Epithelial cell of proximal tubule (primary cell): ENCODE data around the gene POLH. TPM values are rescaled to one million over a fixed set of nuclear protein-coding genes. Genes with fewer than 3 reads are reported as not detected.

Source experiments
- DNase-seq: peaks from one replicate; pipeline ENCODE4 v3.0.0-alpha.2; 2011; ENCODE audit warnings: low read depth
- H3K4me3 ChIP-seq: 2 replicates; pipeline ENCODE4 v1.5.1; 2011; ENCODE audit warnings: low read depth, mild to moderate bottlenecking, low read length
- total RNA-seq: library from RNA; depleted of rRNA; stranded (reverse); fragments of >200 nt; gene quantifications from 2 replicates; pipeline ENCODE4 v1.2.3, GENCODE V29; 2015
- TF ChIP-seq, protein P1 (sequence below): conservative IDR thresholded peaks from 2 replicates; pipeline ENCODE4 v1.5.1; 2012; ENCODE audit warnings: low read depth, mild to moderate bottlenecking, low read length

Gene POLH
- total RNA-seq, 1 donor from 2014 or later, result 57.8 TPM

- H3K4me3 ChIP-seq, result no peak overlapping the region
- no peak for DNase-seq
- TF ChIP-seq, protein P1, sequence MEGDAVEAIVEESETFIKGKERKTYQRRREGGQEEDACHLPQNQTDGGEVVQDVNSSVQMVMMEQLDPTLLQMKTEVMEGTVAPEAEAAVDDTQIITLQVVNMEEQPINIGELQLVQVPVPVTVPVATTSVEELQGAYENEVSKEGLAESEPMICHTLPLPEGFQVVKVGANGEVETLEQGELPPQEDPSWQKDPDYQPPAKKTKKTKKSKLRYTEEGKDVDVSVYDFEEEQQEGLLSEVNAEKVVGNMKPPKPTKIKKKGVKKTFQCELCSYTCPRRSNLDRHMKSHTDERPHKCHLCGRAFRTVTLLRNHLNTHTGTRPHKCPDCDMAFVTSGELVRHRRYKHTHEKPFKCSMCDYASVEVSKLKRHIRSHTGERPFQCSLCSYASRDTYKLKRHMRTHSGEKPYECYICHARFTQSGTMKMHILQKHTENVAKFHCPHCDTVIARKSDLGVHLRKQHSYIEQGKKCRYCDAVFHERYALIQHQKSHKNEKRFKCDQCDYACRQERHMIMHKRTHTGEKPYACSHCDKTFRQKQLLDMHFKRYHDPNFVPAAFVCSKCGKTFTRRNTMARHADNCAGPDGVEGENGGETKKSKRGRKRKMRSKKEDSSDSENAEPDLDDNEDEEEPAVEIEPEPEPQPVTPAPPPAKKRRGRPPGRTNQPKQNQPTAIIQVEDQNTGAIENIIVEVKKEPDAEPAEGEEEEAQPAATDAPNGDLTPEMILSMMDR, result no peak
Observed at GRCh38 chr6:43616725-43617472, 40.9 kb downstream of the POLH start.

DNA sequence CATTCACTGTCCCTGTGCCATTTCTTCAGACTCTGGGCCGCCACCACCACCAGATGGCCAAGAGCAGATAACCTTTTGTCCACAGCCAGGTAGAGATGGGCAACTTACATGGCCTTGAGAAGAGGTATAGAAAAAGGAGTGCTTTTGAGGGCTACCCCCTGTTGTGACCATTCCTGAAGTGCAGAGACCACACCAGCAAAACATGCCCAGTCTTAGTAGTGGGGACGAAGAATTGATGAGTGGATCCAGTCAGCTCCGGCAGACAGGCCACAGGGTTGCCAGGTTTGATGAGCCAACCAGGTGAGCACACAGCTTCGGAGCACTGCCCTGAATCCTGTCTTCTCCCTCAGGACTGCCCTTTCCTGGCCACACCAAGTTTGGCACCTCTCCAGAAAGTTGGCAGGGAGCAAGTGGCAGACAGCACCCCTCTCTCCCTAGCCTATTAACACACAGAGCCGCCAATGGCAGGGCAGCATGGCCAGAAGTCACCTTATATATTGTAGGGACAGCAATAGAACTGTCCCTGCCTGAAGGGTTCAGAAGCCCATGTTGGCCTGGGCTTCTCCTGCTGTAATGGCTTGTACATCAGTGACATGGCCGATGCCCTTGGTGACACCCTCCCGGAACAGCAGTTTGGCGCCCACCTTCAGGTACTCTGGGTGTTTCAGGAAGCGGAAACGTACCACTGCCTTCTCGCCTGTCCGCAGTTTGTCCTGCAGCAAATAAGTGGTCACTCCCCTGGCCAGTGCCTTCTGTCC lies 45.3 kb downstream of the POLH start:
- no peak for DNase-seq
- TF ChIP-seq, protein P1, result no peak
- no peak overlapping the region for H3K4me3 ChIP-seq

GRCh38 chr6:43621836-43622180 lies 45.8 kb downstream of the POLH start:
- TF ChIP-seq, protein P1, result no peak
- H3K4me3 ChIP-seq, result no peak overlapping the region

GRCh38 chr6:43622541-43622940 lies 46.6 kb downstream of the POLH start:
- H3K4me3 ChIP-seq, result no peak overlapping the region
- no peak for DNase-seq
- TF ChIP-seq, protein P1, result no peak

More at GRCh38 chr6:43621836-43622180, 45.8 kb downstream of the POLH start:
- DNase-seq, result no peak

GRCh38 chr6:43623880-43624785 lies 48.1 kb downstream of the POLH start:
- no peak overlapping the region for H3K4me3 ChIP-seq
- TF ChIP-seq, protein P1, result no peak
- DNase-seq, result no peak

- no peak overlapping the region for H3K4me3 ChIP-seq
- TF ChIP-seq, protein P1, result no peak
- no peak for DNase-seq
Observed at GRCh38 chr6:43624786-43625288, 48.9 kb downstream of the POLH start.
